T-helper 1 cell treated with Interleukin-12 subunit alpha and Interleukin-12 subunit beta and Interleukin-4 antibody, amounts not matched to agents 30 μg/mL and 1 μg/mL, for 36 hours (primary cell): ENCODE data around the gene PRICKLE2.

Experiments used
- H3K27ac Mint-ChIP-seq: one replicate; pipeline ENCODE4 v1.8.0; 2021; ENCODE audit warnings: mild to moderate bottlenecking, mixed read lengths
- H3K27me3 Mint-ChIP-seq: one replicate; pipeline ENCODE4 v1.8.0; 2021; ENCODE audit warnings: low read depth, mixed read lengths
- H3K36me3 Mint-ChIP-seq: one replicate; pipeline ENCODE4 v1.8.0; 2021; ENCODE audit warnings: low read depth, mixed read lengths
- H3K4me1 Mint-ChIP-seq: one replicate; pipeline ENCODE4 v1.8.0; 2021; ENCODE audit warnings: low read depth, mixed read lengths
- H3K4me3 Mint-ChIP-seq: one replicate; pipeline ENCODE4 v1.8.0; 2021; ENCODE audit warnings: mild to moderate bottlenecking, moderate library complexity, mixed read lengths
- H3K9me3 Mint-ChIP-seq: one replicate; pipeline ENCODE4 v1.8.0; 2021; ENCODE audit warnings: mixed read lengths

Gene PRICKLE2, protein sequence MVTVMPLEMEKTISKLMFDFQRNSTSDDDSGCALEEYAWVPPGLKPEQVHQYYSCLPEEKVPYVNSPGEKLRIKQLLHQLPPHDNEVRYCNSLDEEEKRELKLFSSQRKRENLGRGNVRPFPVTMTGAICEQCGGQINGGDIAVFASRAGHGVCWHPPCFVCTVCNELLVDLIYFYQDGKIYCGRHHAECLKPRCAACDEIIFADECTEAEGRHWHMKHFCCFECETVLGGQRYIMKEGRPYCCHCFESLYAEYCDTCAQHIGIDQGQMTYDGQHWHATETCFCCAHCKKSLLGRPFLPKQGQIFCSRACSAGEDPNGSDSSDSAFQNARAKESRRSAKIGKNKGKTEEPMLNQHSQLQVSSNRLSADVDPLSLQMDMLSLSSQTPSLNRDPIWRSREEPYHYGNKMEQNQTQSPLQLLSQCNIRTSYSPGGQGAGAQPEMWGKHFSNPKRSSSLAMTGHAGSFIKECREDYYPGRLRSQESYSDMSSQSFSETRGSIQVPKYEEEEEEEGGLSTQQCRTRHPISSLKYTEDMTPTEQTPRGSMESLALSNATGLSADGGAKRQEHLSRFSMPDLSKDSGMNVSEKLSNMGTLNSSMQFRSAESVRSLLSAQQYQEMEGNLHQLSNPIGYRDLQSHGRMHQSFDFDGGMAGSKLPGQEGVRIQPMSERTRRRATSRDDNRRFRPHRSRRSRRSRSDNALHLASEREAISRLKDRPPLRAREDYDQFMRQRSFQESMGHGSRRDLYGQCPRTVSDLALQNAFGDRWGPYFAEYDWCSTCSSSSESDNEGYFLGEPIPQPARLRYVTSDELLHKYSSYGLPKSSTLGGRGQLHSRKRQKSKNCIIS

DNA sequence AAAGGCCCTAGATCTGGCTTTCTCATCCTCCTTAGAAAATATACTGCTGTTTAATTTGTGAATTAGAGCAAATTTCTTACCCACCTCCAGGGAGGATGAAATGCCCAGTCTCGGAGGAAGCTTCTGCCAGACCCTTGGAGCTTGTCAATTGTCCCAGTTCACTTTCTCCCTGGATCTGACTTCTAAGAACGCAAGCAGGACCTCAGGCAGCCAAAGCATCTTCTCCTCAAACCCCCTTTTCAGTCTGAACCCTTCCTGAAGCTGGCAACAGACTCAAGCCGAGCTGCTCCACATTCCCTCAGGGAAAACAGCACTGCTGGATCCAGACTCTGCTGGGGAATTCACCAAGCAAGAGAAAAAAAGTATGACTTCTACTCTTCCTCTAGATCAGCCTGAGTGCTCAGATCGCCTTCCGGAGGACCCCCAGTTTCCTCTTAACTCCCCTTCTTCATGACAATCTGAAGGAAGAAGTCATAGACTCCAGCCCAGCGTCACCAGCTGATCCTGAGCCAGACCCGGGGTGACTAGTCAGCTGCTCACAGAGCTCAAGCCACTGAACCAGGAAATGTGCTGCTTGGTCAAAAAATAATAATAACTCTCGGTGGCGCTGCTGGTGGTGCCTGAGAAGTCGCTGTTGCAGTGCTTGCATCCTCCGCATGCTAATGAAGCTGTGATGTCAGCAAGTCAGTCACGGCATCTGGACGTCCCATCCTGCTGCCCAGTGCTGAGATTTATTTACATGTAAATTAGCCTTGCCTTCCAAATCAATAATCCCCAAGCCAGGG is at the start of gene PRICKLE2:
Gene PRICKLE2, minus strand, starts transcription at position 641 of the 785 bp plus-strand sequence. CDS start 26,539 bp downstream, outside the sequence.
- H3K9me3 Mint-ChIP-seq: no peaks in the 10 kb centered on the region
- H3K4me1 Mint-ChIP-seq: no peaks in the 10 kb centered on the region
- no peaks in the 10 kb centered on the region for H3K36me3 Mint-ChIP-seq
- peaks cover 9% of the 10 kb centered on the region for H3K27me3 Mint-ChIP-seq
- H3K27ac Mint-ChIP-seq: no peak within 1 kb of the TSS
- H3K4me3 Mint-ChIP-seq: no peak within 1 kb of the TSS

DNA sequence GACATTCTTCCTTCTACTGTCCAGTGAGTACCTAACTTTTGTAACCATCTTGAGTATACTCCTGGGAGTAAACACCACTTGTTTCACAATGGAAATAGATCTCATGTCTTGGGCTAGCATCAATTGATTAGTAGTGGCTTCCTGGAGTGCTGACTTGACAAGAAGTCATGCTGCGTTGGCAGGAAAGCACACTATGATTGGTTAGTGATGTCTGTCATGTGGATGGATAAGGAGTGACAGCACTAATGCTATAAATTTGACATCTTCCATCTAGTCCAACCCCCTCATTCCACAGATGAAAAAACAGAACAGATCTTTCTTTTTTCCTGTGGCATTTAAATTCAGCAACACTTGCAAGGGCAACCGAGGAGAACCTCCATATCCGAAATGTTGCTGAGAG is 47.6 kb upstream of the PRICKLE2 start:
- Mint-ChIP-seq H3K27me3 (peaks cover 8% of the 10 kb centered on the region), H3K9me3 (no peaks in the 10 kb centered on the region), H3K4me1 (no peaks in the 10 kb centered on the region), H3K27ac (no peak overlapping the region), H3K4me3 (no peak overlapping the region), H3K36me3 (no peaks in the 10 kb centered on the region)

DNA sequence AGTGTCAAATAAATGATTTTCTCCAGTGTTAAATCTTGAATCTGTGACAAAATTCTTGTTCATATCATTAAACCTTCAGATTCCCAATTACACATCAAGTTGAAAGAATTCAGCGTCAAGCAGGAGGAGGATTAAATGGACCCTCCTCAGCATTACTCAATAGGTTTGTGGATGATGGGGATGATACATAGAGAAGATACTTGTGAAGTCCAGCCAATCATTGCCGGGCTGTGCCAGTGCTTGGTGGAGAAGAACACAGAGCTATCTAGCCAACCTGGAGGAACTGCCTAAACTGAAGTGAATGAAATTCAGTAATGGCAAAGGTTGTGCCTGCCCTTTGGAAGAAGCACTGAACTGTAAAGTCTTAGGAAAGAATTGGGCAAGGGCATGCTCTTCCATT is 47.0 kb upstream of the PRICKLE2 start:
- Mint-ChIP-seq H3K4me3 (no peak overlapping the region), H3K36me3 (no peaks in the 10 kb centered on the region), H3K4me1 (no peaks in the 10 kb centered on the region), H3K9me3 (no peaks in the 10 kb centered on the region), H3K27ac (no peak overlapping the region), H3K27me3 (peaks cover 14% of the 10 kb centered on the region)

DNA sequence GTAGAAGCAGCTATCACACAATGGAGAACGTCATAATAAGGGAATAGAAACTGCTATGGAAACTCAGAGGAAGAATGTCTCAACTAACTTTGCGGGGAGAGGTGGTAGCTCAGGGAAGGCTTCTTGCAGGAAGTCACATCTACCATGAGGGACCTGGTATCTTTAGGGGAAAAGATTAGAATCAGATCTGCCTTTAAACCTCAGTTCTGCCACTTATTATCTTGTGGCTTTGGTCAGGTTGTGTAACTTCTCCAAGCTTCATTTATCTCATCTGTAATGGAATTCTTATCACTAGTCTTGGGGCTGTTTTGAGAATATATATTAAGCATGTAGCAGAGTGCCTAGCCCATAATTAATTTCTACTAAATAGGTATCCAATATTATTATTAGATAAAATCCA is 46.4 kb upstream of the PRICKLE2 start:
- Mint-ChIP-seq H3K27me3 (peaks cover 18% of the 10 kb centered on the region), H3K4me3 (no peak overlapping the region), H3K36me3 (no peaks in the 10 kb centered on the region), H3K9me3 (no peaks in the 10 kb centered on the region), H3K27ac (no peak overlapping the region), H3K4me1 (no peaks in the 10 kb centered on the region)

DNA sequence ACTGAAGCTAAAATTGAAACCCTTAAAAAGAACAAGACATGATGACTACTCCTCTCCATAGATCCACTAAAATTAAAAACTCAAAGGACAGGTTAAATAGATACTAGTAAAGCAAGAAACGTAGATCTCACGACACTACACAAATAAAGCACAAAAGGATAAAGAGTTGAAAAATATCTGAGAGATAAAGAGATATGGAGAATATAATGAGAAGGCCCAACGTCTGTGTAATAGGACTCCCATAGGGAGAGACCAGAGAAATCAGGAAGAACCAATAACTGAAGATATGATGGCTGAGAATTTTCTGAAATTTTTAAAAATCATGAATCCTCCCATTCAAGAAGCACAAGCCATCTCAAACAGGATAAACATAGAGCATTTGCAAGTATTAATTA is 45.6 kb upstream of the PRICKLE2 start:
- Mint-ChIP-seq H3K36me3 (no peaks in the 10 kb centered on the region), H3K27me3 (peaks cover 25% of the 10 kb centered on the region), H3K9me3 (no peaks in the 10 kb centered on the region), H3K27ac (no peak overlapping the region), H3K4me3 (no peak overlapping the region), H3K4me1 (no peaks in the 10 kb centered on the region)

DNA sequence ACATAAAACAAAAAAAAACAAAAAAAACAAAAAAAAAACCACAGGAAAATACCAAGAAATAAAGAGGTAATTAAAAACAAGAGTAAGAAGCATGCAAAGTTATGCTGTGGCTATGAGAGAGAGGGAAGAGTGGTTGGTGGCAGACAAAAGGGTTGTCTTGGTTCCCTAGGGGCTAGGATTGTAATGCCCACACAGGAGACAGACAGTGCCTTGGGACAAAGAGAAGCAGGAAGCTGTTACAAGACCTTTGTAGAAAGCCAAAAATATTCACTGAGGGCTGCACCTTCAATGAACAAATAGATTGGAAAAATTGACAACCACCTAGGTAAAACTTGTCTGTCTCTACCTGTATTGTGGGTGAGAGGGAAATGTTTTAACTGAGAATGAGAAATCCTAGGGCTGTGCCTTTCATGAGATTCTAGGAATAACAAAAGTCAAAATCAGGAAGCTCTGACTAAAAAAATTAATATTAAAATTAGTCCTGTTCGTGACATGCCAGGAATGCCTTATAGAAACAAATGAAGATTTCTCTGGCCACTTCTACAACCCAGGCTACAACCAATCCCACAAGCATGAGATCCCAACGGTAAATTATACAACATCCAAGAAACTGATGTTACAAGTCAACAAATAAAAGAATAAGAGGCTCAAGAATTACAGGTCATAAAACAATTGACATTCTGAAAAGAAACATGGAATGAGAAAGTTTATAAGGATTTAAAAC is 45.0 kb upstream of the PRICKLE2 start:
- Mint-ChIP-seq H3K36me3 (no peaks in the 10 kb centered on the region), H3K9me3 (no peaks in the 10 kb centered on the region), H3K4me3 (no peak overlapping the region), H3K27me3 (peaks cover 29% of the 10 kb centered on the region), H3K4me1 (no peaks in the 10 kb centered on the region), H3K27ac (no peak overlapping the region)

DNA sequence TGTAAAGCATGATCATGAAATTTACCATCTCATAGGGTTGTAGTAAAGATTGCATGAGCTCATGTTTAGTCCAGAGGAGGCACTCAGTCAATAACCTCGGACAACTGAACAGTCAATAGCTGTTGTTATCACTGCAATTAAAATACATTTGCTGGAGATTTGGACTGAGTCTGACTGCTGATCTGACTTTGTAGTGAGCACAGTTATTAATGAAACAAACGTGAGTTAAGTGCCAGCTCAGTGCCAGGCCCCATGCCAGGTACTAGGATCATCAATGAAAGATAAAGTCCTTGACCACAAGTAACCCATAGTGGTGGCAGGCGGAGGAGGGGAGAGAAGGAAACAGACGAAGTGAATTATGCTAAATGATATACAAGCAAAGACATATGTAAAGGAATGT is 43.7 kb upstream of the PRICKLE2 start:
- H3K27me3 Mint-ChIP-seq: peaks cover 38% of the 10 kb centered on the region
- no peak overlapping the region for H3K27ac Mint-ChIP-seq
- H3K4me3 Mint-ChIP-seq: no peak overlapping the region
- H3K4me1 Mint-ChIP-seq: no peaks in the 10 kb centered on the region
- H3K9me3 Mint-ChIP-seq: no peaks in the 10 kb centered on the region
- no peaks in the 10 kb centered on the region for H3K36me3 Mint-ChIP-seq

DNA sequence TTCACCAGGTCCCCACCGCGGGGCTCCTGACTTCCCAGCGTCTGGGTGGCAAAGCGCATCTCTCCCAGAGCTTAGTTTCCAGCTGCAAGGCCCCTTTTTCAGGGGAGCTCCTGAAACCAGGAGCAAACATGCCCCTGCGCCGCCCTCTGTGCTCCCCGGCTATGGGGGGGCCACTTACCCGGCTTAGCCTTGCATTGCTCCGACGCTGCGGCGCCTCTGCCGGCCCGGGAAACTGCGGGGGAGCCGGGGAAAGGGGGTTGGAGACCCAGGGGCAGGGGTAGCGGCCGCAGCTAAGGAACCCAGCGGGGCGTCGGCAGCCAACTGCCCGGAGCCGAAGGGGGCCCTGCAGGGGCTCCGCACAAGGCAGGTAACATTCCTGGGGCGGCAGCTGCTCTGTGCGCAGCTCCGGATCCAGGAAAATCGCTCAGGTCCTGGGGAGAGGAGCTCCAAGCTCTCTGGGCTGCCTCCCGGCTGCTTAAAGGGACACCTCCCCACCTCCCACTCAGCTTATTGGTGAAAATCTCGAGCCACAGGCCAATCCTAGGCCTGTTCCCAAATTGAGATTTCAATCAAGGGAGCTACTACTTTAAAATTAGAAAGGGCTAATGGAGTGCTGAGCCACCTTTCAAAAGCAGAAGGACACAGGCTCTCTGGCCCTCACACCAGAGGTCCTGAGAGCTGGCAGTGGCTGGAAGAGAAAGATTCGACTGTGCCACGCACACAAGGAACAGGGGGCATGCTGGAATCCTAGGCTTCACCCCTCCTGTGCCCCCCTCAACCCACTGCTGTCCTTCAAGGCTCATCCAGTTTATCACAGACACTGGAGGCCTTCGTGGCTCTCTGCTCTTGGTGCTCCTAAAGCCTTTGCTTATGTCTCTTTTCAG is 42.7 kb upstream of the PRICKLE2 start:
- Mint-ChIP-seq H3K9me3 (no peaks in the 10 kb centered on the region), H3K27me3 (peaks cover 38% of the 10 kb centered on the region)

DNA sequence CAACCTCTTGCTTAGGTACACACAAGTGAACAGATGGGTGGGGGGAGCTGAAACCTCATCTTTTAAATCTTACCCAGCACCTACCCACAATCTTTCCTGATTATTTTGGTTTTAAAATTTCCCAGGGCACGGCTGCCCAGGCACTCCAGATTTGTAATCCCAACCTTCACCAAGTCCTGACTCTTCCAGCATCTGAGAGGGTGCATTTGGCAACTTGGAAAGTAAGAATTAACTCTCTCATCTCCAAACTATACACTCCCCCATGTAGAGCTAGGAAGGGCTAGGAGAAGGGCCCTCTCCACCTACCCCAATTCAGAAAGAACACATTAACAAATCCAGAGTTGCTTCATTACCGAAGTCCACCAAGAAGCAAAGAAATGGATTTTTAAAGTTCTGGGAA is 41.7 kb upstream of the PRICKLE2 start:
- no peak overlapping the region for H3K4me3 Mint-ChIP-seq

More for the DNA sequence above, 42.7 kb upstream of the PRICKLE2 start:
- Mint-ChIP-seq H3K4me1 (no peaks in the 10 kb centered on the region), H3K36me3 (no peaks in the 10 kb centered on the region), H3K4me3 (no peak overlapping the region), H3K27ac (no peak overlapping the region)

DNA sequence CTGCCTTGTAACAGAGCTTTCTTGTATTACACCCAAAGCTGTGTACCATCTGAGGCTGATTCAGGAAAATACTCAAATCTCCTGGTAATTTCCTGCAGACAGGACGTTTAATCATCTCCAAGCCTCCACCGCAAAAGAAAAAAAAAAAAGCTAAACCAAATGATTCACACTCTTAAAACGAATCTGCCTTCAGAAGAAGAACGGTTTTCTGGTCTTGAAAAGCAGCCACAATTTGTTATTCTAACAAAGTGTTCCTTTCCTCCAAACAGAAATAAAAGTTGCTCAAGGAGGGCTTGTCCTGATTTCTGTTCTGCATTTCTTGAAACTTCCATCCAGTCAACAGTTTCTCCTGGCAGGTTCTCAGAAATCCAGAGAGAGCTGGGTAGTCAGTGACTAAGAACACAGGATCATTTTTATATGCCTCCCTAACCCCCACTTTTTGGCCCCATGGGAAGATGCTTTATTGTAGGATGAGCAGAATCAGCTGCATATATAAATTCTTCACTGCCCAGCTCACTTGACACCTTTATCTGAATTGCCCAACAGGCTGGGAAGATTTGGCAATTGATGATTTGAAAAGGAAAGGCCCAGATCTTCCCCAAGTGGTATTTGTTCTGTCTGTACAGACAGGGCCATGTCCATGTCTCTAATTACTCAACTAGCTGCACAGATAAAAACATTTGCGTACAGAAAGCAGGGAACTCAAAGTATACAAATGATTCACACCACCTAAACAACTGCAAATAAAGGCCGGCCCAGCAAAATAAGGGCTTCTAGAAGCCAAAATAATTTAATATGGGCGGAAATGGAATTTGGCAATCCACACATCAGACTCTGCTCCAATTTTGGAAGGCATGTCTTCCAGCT is 41.0 kb upstream of the PRICKLE2 start:
- Mint-ChIP-seq H3K36me3 (no peaks in the 10 kb centered on the region), H3K9me3 (no peaks in the 10 kb centered on the region), H3K4me1 (no peaks in the 10 kb centered on the region), H3K4me3 (no peak overlapping the region), H3K27me3 (peaks cover 38% of the 10 kb centered on the region), H3K27ac (no peak overlapping the region)

More for the DNA sequence above, 41.7 kb upstream of the PRICKLE2 start:
- Mint-ChIP-seq H3K4me1 (no peaks in the 10 kb centered on the region), H3K9me3 (no peaks in the 10 kb centered on the region), H3K27me3 (peaks cover 38% of the 10 kb centered on the region), H3K36me3 (no peaks in the 10 kb centered on the region), H3K27ac (no peak overlapping the region)

DNA sequence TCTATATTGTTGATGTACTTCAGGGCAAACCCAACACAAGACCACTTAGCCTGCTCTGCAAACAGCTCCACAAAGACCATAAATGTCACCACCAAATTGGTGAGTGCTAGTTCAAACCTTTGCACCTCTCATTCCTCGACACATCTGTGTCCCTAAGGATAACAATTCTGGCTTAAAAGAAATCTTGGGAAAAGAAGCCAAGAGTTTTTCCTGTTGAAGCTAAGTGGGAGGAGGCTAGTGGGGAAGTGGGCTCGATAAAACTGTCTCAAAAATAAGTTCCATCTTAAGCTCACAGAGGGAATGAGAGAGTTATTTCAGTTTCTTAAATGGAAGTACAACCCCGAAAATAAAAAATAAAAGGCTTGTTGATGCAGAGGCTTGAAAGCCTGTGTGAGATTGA is 40.4 kb upstream of the PRICKLE2 start:
- Mint-ChIP-seq H3K27me3 (peaks cover 38% of the 10 kb centered on the region), H3K4me1 (no peaks in the 10 kb centered on the region), H3K36me3 (no peaks in the 10 kb centered on the region), H3K4me3 (no peak overlapping the region), H3K9me3 (no peaks in the 10 kb centered on the region), H3K27ac (no peak overlapping the region)

DNA sequence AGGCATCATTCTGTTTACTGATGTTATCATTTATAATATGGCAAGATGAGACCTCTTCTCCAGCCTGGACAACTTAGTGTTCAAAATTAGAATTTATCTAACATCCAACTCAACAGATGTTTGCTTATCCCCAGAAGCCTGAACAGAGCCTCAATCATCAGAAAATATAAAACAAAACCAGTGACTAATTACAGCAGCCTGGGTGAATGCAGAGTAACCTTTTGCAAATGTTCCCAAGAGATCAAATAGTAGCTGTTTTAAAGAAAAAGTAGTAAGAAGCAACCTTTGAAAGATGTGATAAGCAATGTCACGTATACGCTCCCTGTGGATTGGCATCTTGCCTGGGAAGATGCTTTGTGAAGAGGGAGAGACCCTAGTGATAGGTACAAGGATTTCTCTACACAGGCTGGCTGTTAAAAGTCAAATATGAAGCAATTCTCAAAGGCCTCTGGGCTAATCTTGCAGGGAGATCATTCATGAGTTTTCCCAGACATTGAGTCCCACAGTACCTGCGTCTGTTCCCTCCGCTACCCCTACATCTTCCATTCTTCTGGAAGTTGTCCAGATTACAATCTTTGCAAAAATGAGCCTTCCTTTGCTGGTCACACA is 39.3 kb upstream of the PRICKLE2 start:
- H3K27ac Mint-ChIP-seq: no peak overlapping the region
- no peaks in the 10 kb centered on the region for H3K9me3 Mint-ChIP-seq
- H3K4me3 Mint-ChIP-seq: no peak overlapping the region
- H3K36me3 Mint-ChIP-seq: no peaks in the 10 kb centered on the region
- peaks cover 38% of the 10 kb centered on the region for H3K27me3 Mint-ChIP-seq
- no peaks in the 10 kb centered on the region for H3K4me1 Mint-ChIP-seq
